GM12878 (cell line): Measurements from ENCODE around the gene PITPNB. TPM values are rescaled to one million over a fixed set of nuclear protein-coding genes. Genes with fewer than 3 reads are reported as not detected.

ENCODE experiments used
- ATAC-seq: fragments of 200-7000 bp; cut with Tn5 transposase; 3 replicates; pipeline ENCODE4 v1.9.1; 2020; ENCODE audit warnings: mild to moderate bottlenecking, moderate library complexity
- BruUV-seq: library from RNA; stranded (reverse); fragments of 400-500 nt; replicated peaks from 2 replicates; lab custom pipeline; 2021; lab: Mats Ljungman, UMichigan
- CTCF ChIA-PET: fragments of 300-600 bp; sonication (Branson Sonifier 250); formaldehyde crosslinking; extraction: SDS; loops from one replicate; lab custom pipeline; 2021; ENCODE audit warnings: inconsistent platforms; lab: Yijun Ruan, JAX
- POLR2A ChIA-PET: fragments of 350-600 bp; formaldehyde crosslinking; extraction: SDS; loops from one replicate; lab custom pipeline; 2021; ENCODE audit warnings: inconsistent platforms; lab: Charles Lee
- RAD21 ChIA-PET: fragments of 300-600 bp; sonication (Branson Sonifier 250); formaldehyde crosslinking; loops from one replicate; lab custom pipeline; 2023; ENCODE audit warnings: antibody characterized with exemption; ENCODE audit not compliant: unreplicated experiment; lab: Charles Lee
- SMC1A ChIA-PET: fragments of 300-600 bp; sonication (Branson Sonifier 250); formaldehyde crosslinking; loops from one replicate; lab custom pipeline; 2023; ENCODE audit not compliant: unreplicated experiment, uncharacterized antibody; lab: Charles Lee
- DNase-seq: peaks from one replicate; pipeline ENCODE4 v3.0.0-alpha.2; 2011; ENCODE audit warnings: low read depth, low spot score
- FAIRE-seq: peaks from 3 replicates; lab custom pipeline; 2011; peaks lifted over from hg19 to GRCh38; lab: Jason Lieb, UNC
- H2AFZ ChIP-seq: 2 replicates; pipeline ENCODE4 v1.6.0; 2011; ENCODE audit warnings: low read depth, low read length, control low read depth; ENCODE audit not compliant: control insufficient read depth
- H3K27ac ChIP-seq: 2 replicates; pipeline ENCODE4 v1.5.1; 2011; ENCODE audit warnings: control low read depth; ENCODE audit not compliant: control insufficient read depth, insufficient read depth
- H3K27me3 ChIP-seq, 2 experiments: replicated peaks in 1 of 2; 2 replicates each; pipeline versions ENCODE4 v1.6.0 to v1.6.1; 2011; ENCODE audit warnings: low read length in 1 of 2; ENCODE audit not compliant: control insufficient read depth in 2 of 2, insufficient read depth in 2 of 2
- H3K36me3 ChIP-seq, 2 experiments: 2 replicates each; pipeline ENCODE4 v1.5.1; 2011; ENCODE audit warnings: low read length in 1 of 2; ENCODE audit not compliant: control insufficient read depth in 2 of 2, insufficient read depth in 2 of 2
- H3K4me1 ChIP-seq: 2 replicates; pipeline ENCODE4 v1.6.1; 2011; ENCODE audit warnings: mild to moderate bottlenecking, low read length, moderate library complexity, mixed read lengths; ENCODE audit not compliant: control insufficient read depth, insufficient read depth
- H3K4me2 ChIP-seq: 2 replicates; pipeline ENCODE4 v1.6.0; 2011; ENCODE audit warnings: control low read depth; ENCODE audit not compliant: control insufficient read depth, insufficient read depth
- H3K4me3 ChIP-seq: fragments of 200-600 bp; sonication (generic); 2 replicates; pipeline ENCODE4 v1.5.1; 2016
- H3K79me2 ChIP-seq: 2 replicates; pipeline ENCODE4 v1.6.0; 2011; ENCODE audit warnings: low read length; ENCODE audit not compliant: control insufficient read depth, insufficient read depth
- H3K9ac ChIP-seq: 2 replicates; pipeline ENCODE4 v1.8.0; 2011; ENCODE audit warnings: low read length, control low read depth, mixed read lengths; ENCODE audit not compliant: control insufficient read depth, insufficient read depth
- H3K9me3 ChIP-seq: replicated peaks from 3 replicates; pipeline ENCODE4 v1.5.1; 2011; ENCODE audit warnings: mild to moderate bottlenecking, low read length; ENCODE audit not compliant: control insufficient read depth, insufficient read depth
- H4K20me1 ChIP-seq: 2 replicates; pipeline ENCODE4 v1.6.0; 2011; ENCODE audit not compliant: control insufficient read depth, insufficient read depth
- CTCF ChIP-seq, 3 experiments: IDR thresholded peaks in 2 of 3; conservative IDR thresholded peaks in 1 of 3; 2 replicates each; pipeline ENCODE4 v1.5.1; 2011; ENCODE audit warnings: low read depth in 3 of 3, low read length in 3 of 3, mild to moderate bottlenecking in 3 of 3, control low read depth in 2 of 3, moderate library complexity in 2 of 3, inconsistent platforms in 1 of 3, mixed read lengths in 1 of 3; ENCODE audit not compliant: control insufficient read depth in 2 of 3, insufficient read depth in 1 of 3; ENCODE audit errors: extremely low read depth in 1 of 3
- ETV6 ChIP-seq, 2 experiments: fragments of 450-650 bp in 1 of 2; IDR thresholded peaks in 1 of 2; conservative IDR thresholded peaks in 1 of 2; 2 replicates each; pipeline ENCODE4 v1.6.1; 2014; ENCODE audit warnings: antibody characterized with exemption in 1 of 2, borderline replicate concordance in 1 of 2, low read depth in 1 of 2, mild to moderate bottlenecking in 1 of 2, moderate library complexity in 1 of 2
- NR2C2 ChIP-seq: IDR thresholded peaks from 2 replicates; pipeline ENCODE4 v1.6.1; 2011; ENCODE audit warnings: borderline replicate concordance, low read depth; ENCODE audit not compliant: control insufficient read depth, insufficient read length
- NR2F1 ChIP-seq: fragments of 450-650 bp; conservative IDR thresholded peaks from 2 replicates; pipeline ENCODE4 v1.6.1; 2017; ENCODE audit warnings: mild to moderate bottlenecking
- RAD21 ChIP-seq: IDR thresholded peaks from 2 replicates; pipeline ENCODE4 v1.6.1; 2011; ENCODE audit warnings: mild to moderate bottlenecking, low read depth, low read length, moderate library complexity; ENCODE audit not compliant: insufficient read depth
- RAD51 ChIP-seq: fragments of 450-650 bp; IDR thresholded peaks from 2 replicates; pipeline ENCODE4 v1.6.1; 2016; ENCODE audit warnings: moderate library complexity, mild to moderate bottlenecking, inconsistent platforms
- SKIL ChIP-seq: fragments of 450-650 bp; IDR thresholded peaks from 2 replicates; pipeline ENCODE4 v1.6.1; 2017; ENCODE audit warnings: mild to moderate bottlenecking, low read depth, inconsistent platforms; ENCODE audit not compliant: poor library complexity, severe bottlenecking
- SMAD5 ChIP-seq: IDR thresholded peaks from 2 replicates; pipeline ENCODE4 v1.6.1; 2016; ENCODE audit warnings: antibody characterized with exemption, low read depth
- SMC3 ChIP-seq: IDR thresholded peaks from 2 replicates; pipeline ENCODE4 v1.6.1; 2011; ENCODE audit warnings: low read length, improper control_type of control experiment, borderline replicate concordance
- WGBS: methylation state at CpG from one replicate; pipeline ENCODE4 v1.1.6; 2016; ENCODE audit warnings: low lambda C conversion rate; ENCODE audit not compliant: insufficient replicate concordance, insufficient coverage; ENCODE audit errors: missing lambda C conversion rate; 5-methylcytosine and 5-hydroxymethylcytosine counted together
- in situ Hi-C: fragments of 300-500 bp; cut with MboI; formaldehyde crosslinking; loops from 9 replicates; pipeline ENCODE4 v1.14.3; 2018; ENCODE audit warnings: mixed read lengths
- intact Hi-C: fragments of 100-400 bp; cut with micrococcal nuclease; formaldehyde crosslinking; loops from one replicate; pipeline ENCODE4 v1.14.2; 2022; ENCODE audit not compliant: unreplicated experiment
- polyA plus RNA-seq, 11 experiments: library from polyadenylated mRNA; depleted of rRNA in 4 of 11; unstranded in 6 of 11; stranded (reverse) in 5 of 11; fragments of >200 nt; fragmentation: Nextera tagmentation in 4 of 11; fragmentation: Illumina TruSeq in 1 of 11; extraction: Ambion mirVana in 4 of 11; extraction: Trizol in 1 of 11; gene quantifications; 1 replicate in 1 of 11; 2 replicates in 10 of 11; pipeline versions ENCODE4 v1.2.1 to v1.2.3, GENCODE V29; 2011 to 2016; ENCODE audit warnings: inconsistent platforms in 2 of 11, missing spikeins in 2 of 11, low read depth in 1 of 11
- total RNA-seq, 4 experiments: library from RNA; depleted of rRNA in 3 of 4; stranded (reverse); fragments of >200 nt in 3 of 4; fragmentation: Illumina TruSeq in 1 of 4; extraction: Trizol in 1 of 4; gene quantifications; 2 replicates each; pipeline versions ENCODE4 v1.2.1 to v1.2.3, GENCODE V29; 2013 to 2021

Gene PITPNB
- total and polyA plus RNA-seq, 10 of the 15 experiments (the other 5 are each of a cell fraction or from before 2014, with no cell fraction given): 19.7 to 116 (median 64.9) TPM

GRCh38 chr22:27805841-27806240 is 113.2 kb downstream of the PITPNB start:
- DNase-seq (no peak), ATAC-seq (peak; percentile 53), FAIRE-seq (no peak)
- H3K4me1 ChIP-seq: no peaks in the 10 kb centered on the region
- no peaks in the 10 kb centered on the region for H3K36me3 ChIP-seq
- CTCF ChIA-PET: no interaction called here
- no peak overlapping the region for H2AFZ ChIP-seq
- TF ChIP-seq SMAD5 (no peak), NR2C2 (no peak), RAD51 (no peak), ETV6 (conservative IDR thresholded peaks at IDR 0.05 in 1 of 2, IDR thresholded peaks at IDR 0.05 in 1 of 2; ENCODE audit: borderline replicate concordance in 1 of 2, low read depth in 1 of 2) (no peak)
- in situ Hi-C loops (no loop called here), intact Hi-C loops (no loop called here)
- H3K4me2 ChIP-seq: no peak overlapping the region
- no peaks in the 10 kb centered on the region for H4K20me1 ChIP-seq
- SMC1A ChIA-PET: no interaction called here
- POLR2A ChIA-PET: no interaction called here
- no TSS peak for BruUV-seq
- no peak overlapping the region for H3K27ac ChIP-seq
- no peak overlapping the region for H3K9ac ChIP-seq
- RAD21 ChIA-PET: no interaction called here
- H3K27me3 ChIP-seq: peaks cover 0 to 3% of the 10 kb centered on the region in 2 experiments; a peak in 3 of 4 replicates
- no peaks in the 10 kb centered on the region for H3K9me3 ChIP-seq
- no peaks in the 10 kb centered on the region for H3K79me2 ChIP-seq
- 21% methylated on average over 7 of the region's 7 CpGs for WGBS
- H3K4me3 ChIP-seq: no peak overlapping the region

GRCh38 chr22:27804470-27805297 is 114.4 kb downstream of the PITPNB start:
- peaks cover 0 to 6% of the 10 kb centered on the region in 2 experiments; a peak in 3 of 4 replicates for H3K27me3 ChIP-seq
- ChIA-PET RAD21 (no interaction called here), SMC1A (no interaction called here), CTCF (no interaction called here), POLR2A (no interaction called here)
- ATAC-seq: peak; percentile 90
- no peak overlapping the region for H3K4me2 ChIP-seq
- WGBS: 31% methylated on average over 29 of the region's 31 CpGs
- no peak overlapping the region for H3K9ac ChIP-seq
- no peaks in the 10 kb centered on the region for H3K4me1 ChIP-seq
- no peak for FAIRE-seq
- no peaks in the 10 kb centered on the region for H4K20me1 ChIP-seq
- H3K9me3 ChIP-seq: no peaks in the 10 kb centered on the region
- BruUV-seq: no TSS peak
- H2AFZ ChIP-seq: no peak overlapping the region
- DNase-seq: no peak
- intact Hi-C loops (loop anchor here (5.0 kb wide), 2 partner anchors 397 to 1047 kb away; no protein-coding TSS in a partner anchor), in situ Hi-C loops (no loop called here)
- H3K4me3 ChIP-seq: no peak overlapping the region
- TF ChIP-seq RAD21 (peak; percentile 54), SMC3 (peak; percentile 46; the same call in 1 of the 2 replicates), CTCF (IDR thresholded peaks at IDR 0.05 in 2 of 3, conservative IDR thresholded peaks at IDR 0.05 in 1 of 3; ENCODE audit: control insufficient read depth in 2 of 3, extremely low read depth in 1 of 3, insufficient read depth in 1 of 3, low read depth in 3 of 3, low read length in 3 of 3) (peak; percentile 45 to 63 (median 60)), NR2F1 (no peak), SKIL (no peak)
- no peaks in the 10 kb centered on the region for H3K36me3 ChIP-seq
- no peaks in the 10 kb centered on the region for H3K79me2 ChIP-seq
- no peak overlapping the region for H3K27ac ChIP-seq
